Neural cell (in vitro differentiated cells): ENCODE measurements around the gene PYGO1.
"Not testable (repeated sequence)": the region's sequence is repeated elsewhere in the genome, so short reads cannot be mapped to it uniquely, and the experiment has no call there.

Experiments used
- EP300 ChIP-seq: fragments of 450-650 bp; conservative IDR thresholded peaks from 2 replicates; pipeline ENCODE4 v1.6.1; 2014; ENCODE audit warnings: antibody characterized with exemption, mild to moderate bottlenecking, moderate library complexity; ENCODE audit not compliant: poor library complexity, severe bottlenecking
- EZH2 ChIP-seq: fragments of 200-600, 300-800 bp; shearing (Covaris generic), sonication (generic); IDR thresholded peaks from 2 replicates; pipeline ENCODE4 v1.6.1; 2014; ENCODE audit warnings: antibody characterized with exemption, low read length, borderline replicate concordance, mild to moderate bottlenecking; ENCODE audit not compliant: insufficient read depth, poor library complexity, severe bottlenecking
- TAF1 ChIP-seq: IDR thresholded peaks from 2 replicates; pipeline ENCODE4 v1.6.1; 2012; ENCODE audit warnings: low read depth
- TF ChIP-seq, protein P1 (sequence below): fragments of 450-650 bp; IDR thresholded peaks from 2 replicates; pipeline ENCODE4 v1.5.1; 2014; ENCODE audit warnings: antibody characterized with exemption, mild to moderate bottlenecking, moderate library complexity; ENCODE audit not compliant: poor library complexity, severe bottlenecking
- TF ChIP-seq, protein P2 (sequence below): IDR thresholded peaks from 2 replicates; pipeline ENCODE4 v1.6.1; 2012; ENCODE audit warnings: borderline replicate concordance

DNA sequence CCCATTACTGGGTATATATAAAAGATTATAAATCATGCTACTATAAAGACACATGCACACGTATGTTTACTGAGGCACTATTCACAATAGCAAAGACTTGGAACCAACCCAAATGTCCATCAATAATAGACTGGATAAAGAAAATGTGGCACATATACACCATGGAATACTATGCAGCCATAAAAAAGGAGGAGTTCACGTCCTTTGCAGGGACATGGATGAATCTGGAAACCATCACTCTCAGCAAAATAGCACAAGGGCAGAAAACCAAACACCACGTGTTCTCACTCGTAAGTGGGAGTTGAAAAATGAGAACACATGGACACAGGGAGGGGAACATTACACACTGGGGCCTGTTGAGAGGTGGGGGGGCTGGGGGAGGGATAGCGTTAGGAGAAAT lies 82.7 kb downstream of the PYGO1 start:
- not testable (repeated sequence) for TF ChIP-seq EP300, EZH2, TAF1
- TF ChIP-seq, protein P1, sequence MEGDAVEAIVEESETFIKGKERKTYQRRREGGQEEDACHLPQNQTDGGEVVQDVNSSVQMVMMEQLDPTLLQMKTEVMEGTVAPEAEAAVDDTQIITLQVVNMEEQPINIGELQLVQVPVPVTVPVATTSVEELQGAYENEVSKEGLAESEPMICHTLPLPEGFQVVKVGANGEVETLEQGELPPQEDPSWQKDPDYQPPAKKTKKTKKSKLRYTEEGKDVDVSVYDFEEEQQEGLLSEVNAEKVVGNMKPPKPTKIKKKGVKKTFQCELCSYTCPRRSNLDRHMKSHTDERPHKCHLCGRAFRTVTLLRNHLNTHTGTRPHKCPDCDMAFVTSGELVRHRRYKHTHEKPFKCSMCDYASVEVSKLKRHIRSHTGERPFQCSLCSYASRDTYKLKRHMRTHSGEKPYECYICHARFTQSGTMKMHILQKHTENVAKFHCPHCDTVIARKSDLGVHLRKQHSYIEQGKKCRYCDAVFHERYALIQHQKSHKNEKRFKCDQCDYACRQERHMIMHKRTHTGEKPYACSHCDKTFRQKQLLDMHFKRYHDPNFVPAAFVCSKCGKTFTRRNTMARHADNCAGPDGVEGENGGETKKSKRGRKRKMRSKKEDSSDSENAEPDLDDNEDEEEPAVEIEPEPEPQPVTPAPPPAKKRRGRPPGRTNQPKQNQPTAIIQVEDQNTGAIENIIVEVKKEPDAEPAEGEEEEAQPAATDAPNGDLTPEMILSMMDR, result not testable (repeated sequence)
- TF ChIP-seq, protein P2, sequence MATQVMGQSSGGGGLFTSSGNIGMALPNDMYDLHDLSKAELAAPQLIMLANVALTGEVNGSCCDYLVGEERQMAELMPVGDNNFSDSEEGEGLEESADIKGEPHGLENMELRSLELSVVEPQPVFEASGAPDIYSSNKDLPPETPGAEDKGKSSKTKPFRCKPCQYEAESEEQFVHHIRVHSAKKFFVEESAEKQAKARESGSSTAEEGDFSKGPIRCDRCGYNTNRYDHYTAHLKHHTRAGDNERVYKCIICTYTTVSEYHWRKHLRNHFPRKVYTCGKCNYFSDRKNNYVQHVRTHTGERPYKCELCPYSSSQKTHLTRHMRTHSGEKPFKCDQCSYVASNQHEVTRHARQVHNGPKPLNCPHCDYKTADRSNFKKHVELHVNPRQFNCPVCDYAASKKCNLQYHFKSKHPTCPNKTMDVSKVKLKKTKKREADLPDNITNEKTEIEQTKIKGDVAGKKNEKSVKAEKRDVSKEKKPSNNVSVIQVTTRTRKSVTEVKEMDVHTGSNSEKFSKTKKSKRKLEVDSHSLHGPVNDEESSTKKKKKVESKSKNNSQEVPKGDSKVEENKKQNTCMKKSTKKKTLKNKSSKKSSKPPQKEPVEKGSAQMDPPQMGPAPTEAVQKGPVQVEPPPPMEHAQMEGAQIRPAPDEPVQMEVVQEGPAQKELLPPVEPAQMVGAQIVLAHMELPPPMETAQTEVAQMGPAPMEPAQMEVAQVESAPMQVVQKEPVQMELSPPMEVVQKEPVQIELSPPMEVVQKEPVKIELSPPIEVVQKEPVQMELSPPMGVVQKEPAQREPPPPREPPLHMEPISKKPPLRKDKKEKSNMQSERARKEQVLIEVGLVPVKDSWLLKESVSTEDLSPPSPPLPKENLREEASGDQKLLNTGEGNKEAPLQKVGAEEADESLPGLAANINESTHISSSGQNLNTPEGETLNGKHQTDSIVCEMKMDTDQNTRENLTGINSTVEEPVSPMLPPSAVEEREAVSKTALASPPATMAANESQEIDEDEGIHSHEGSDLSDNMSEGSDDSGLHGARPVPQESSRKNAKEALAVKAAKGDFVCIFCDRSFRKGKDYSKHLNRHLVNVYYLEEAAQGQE, result not testable (repeated sequence)
